Osteocyte (in vitro differentiated cells): ENCODE results near the gene HCN1. TPM values are rescaled to one million over a fixed set of nuclear protein-coding genes. Genes with fewer than 3 reads are reported as not detected.

Experiments
- DNase-seq: peaks from one replicate; pipeline ENCODE4 v3.0.0; 2021; ENCODE audit warnings: mixed read lengths; ENCODE audit not compliant: unreplicated experiment; ENCODE audit errors: extremely low spot score
- H3K27ac Mint-ChIP-seq: one replicate; pipeline ENCODE4 v1.8.0; 2021; ENCODE audit warnings: mild to moderate bottlenecking, mixed read lengths; ENCODE audit not compliant: unreplicated experiment
- H3K27me3 Mint-ChIP-seq: one replicate; pipeline ENCODE4 v1.8.0; 2021; ENCODE audit warnings: mixed read lengths; ENCODE audit not compliant: unreplicated experiment
- H3K36me3 Mint-ChIP-seq: one replicate; pipeline ENCODE4 v1.8.0; 2021; ENCODE audit warnings: mixed read lengths; ENCODE audit not compliant: unreplicated experiment
- H3K4me1 Mint-ChIP-seq: one replicate; pipeline ENCODE4 v1.8.0; 2021; ENCODE audit warnings: mixed read lengths; ENCODE audit not compliant: unreplicated experiment
- H3K4me3 Mint-ChIP-seq: one replicate; pipeline ENCODE4 v1.8.0; 2021; ENCODE audit warnings: mild to moderate bottlenecking, moderate library complexity, mixed read lengths; ENCODE audit not compliant: unreplicated experiment
- H3K9me3 Mint-ChIP-seq: one replicate; pipeline ENCODE4 v1.8.0; 2021; ENCODE audit warnings: mixed read lengths; ENCODE audit not compliant: unreplicated experiment
- total RNA-seq: library from RNA; stranded (reverse); gene quantifications from 2 replicates; pipeline ENCODE4 v1.2.1, GENCODE V29; 2021
- TF ChIP-seq, protein P1 (sequence below): fragments of 200-600 bp; sonication (generic); IDR thresholded peaks from 2 replicates; pipeline ENCODE4 v1.5.0; 2021; ENCODE audit warnings: antibody characterized with exemption, mild to moderate bottlenecking, moderate library complexity

HCN1 gene
- total RNA-seq, 1 donor from 2014 or later, result not detected

DNA sequence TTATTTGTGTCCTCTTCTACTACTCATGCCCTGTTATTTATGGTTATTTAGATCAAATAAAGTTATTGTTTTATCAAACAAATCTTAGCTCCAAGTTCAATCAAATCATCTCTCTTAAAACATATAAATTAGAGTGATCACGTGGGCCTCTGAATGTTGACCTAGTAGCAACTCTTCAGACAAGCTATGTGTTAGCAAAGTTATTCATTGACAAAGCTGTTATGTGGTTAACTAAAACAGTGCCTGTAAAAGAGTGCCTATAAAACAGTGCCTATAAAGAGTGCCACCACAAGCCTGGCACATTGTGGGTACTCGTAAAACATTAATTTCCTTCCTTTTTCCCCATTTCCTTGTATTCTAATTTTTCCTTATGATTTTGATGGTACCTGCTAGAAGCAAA, 421.9 kb downstream of the HCN1 start:
- H3K4me3 Mint-ChIP-seq, result no peak overlapping the region
- H3K4me1 Mint-ChIP-seq, result no peaks in the 10 kb centered on the region

DNA sequence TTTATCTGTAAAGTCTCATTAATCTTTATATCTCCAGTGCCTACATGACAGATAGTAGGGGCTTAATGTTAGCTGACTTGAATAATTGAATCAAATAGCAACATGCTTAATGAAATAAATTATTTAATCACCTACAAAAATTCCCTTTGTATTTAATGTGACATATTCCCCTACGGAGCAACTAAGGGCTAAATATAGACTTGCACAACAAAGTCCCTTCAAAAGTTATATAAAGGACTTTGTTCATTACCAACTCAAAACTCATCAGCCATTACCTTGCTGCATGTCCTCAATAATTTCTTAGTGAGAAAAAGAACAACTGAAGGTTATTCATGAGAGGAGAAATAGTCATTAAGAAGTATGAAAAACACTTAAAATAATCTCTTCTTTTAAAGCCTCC, 424.6 kb downstream of the HCN1 start:
- TF ChIP-seq, protein P1, sequence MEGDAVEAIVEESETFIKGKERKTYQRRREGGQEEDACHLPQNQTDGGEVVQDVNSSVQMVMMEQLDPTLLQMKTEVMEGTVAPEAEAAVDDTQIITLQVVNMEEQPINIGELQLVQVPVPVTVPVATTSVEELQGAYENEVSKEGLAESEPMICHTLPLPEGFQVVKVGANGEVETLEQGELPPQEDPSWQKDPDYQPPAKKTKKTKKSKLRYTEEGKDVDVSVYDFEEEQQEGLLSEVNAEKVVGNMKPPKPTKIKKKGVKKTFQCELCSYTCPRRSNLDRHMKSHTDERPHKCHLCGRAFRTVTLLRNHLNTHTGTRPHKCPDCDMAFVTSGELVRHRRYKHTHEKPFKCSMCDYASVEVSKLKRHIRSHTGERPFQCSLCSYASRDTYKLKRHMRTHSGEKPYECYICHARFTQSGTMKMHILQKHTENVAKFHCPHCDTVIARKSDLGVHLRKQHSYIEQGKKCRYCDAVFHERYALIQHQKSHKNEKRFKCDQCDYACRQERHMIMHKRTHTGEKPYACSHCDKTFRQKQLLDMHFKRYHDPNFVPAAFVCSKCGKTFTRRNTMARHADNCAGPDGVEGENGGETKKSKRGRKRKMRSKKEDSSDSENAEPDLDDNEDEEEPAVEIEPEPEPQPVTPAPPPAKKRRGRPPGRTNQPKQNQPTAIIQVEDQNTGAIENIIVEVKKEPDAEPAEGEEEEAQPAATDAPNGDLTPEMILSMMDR, result no peak
- Mint-ChIP-seq H3K27ac (no peak overlapping the region), H3K4me3 (no peak overlapping the region), H3K9me3 (peaks cover 5% of the 10 kb centered on the region), H3K36me3 (no peaks in the 10 kb centered on the region), H3K4me1 (no peaks in the 10 kb centered on the region), H3K27me3 (no peaks in the 10 kb centered on the region)
- DNase-seq, result no peak

More for the DNA sequence above, 421.9 kb downstream of the HCN1 start:
- peaks cover 9% of the 10 kb centered on the region for H3K9me3 Mint-ChIP-seq
- no peaks in the 10 kb centered on the region for H3K36me3 Mint-ChIP-seq
- TF ChIP-seq, protein P1, result no peak
- H3K27ac Mint-ChIP-seq, result no peak overlapping the region
- DNase-seq, result no peak
- H3K27me3 Mint-ChIP-seq, result no peaks in the 10 kb centered on the region

DNA sequence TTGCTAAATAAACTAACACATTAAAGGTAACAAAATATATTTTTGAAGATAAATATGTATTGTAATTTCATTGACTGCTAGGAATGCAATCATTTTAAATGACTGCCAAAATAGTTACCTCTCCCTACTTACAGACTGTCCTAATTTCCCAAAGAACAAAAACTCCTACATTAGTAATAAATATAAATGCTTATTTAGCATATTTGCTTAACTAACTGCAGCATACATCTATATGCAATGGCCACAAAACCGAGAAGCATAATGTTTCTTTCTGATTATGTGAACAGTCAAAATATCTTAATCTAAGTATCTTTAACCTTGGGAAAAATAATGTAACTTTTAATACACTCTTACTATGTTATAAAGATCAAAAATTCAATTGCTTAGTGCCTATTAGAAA, 431.7 kb downstream of the HCN1 start:
- H3K9me3 Mint-ChIP-seq, result peaks cover 19% of the 10 kb centered on the region
- no peak overlapping the region for H3K27ac Mint-ChIP-seq
- TF ChIP-seq, protein P1, result no peak
- DNase-seq, result no peak
- H3K4me1 Mint-ChIP-seq, result no peaks in the 10 kb centered on the region
- H3K4me3 Mint-ChIP-seq, result no peak overlapping the region
- no peaks in the 10 kb centered on the region for H3K27me3 Mint-ChIP-seq
- H3K36me3 Mint-ChIP-seq, result no peaks in the 10 kb centered on the region

DNA sequence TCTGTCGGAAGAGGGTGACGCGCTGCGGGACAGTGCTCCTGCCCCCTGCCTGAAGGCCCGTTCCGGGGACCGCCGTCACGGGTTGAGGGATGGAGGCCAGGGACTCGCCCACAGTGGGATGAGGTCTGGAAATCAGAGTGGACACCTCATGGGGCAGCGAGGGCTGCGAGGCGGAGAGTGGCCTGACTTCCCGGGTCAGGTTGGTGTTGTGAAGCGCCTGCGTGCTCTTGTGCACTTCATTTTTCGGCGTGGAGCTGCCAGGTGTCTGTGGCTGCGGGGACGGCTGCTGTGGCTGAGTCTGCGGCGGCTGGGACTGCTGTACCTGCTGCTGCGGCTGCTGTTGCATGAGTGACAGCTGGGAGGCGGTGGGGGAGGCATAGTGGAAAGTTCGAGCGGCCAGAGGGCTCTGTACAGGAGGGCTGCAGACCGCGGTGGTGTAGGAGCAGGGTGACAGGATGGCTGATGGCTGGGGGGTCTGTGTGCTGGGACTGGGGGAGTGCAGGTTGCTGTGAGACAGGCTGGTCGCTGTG, 434.1 kb downstream of the HCN1 start:
- H3K4me3 Mint-ChIP-seq, result no peak overlapping the region
- H3K4me1 Mint-ChIP-seq, result no peaks in the 10 kb centered on the region
- no peaks in the 10 kb centered on the region for H3K27me3 Mint-ChIP-seq
- peaks cover 22% of the 10 kb centered on the region for H3K9me3 Mint-ChIP-seq
- no peak for DNase-seq
- TF ChIP-seq, protein P1, result no peak
- no peak overlapping the region for H3K27ac Mint-ChIP-seq
- H3K36me3 Mint-ChIP-seq, result no peaks in the 10 kb centered on the region

DNA sequence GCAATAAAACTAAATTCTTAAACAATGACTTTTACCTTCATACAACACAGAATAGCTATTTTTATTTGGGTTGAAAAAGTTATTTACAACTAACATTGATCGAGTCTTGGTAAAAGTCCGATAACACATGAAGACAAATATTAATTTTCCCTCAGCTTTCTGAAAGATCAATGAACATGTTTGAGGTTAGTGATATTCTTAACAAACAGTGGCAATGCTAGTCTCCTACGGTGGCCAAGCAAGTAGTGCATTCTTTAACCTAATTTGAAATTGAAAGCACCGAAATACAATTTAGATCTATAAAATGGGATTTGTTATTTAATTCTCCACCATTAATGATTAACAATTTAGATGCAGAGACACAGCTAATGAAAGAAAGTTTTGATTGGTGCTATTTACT, 435.1 kb downstream of the HCN1 start:
- no peak overlapping the region for H3K27ac Mint-ChIP-seq
- peaks cover 20% of the 10 kb centered on the region for H3K9me3 Mint-ChIP-seq
- TF ChIP-seq, protein P1, result no peak
- DNase-seq, result no peak
- no peak overlapping the region for H3K4me3 Mint-ChIP-seq
- no peaks in the 10 kb centered on the region for H3K36me3 Mint-ChIP-seq
- no peaks in the 10 kb centered on the region for H3K4me1 Mint-ChIP-seq
- no peaks in the 10 kb centered on the region for H3K27me3 Mint-ChIP-seq
